Breast epithelium (tissue), 4 donors: ENCODE results near the gene SLC23A1. TPM values are rescaled to one million over a fixed set of nuclear protein-coding genes. Genes with fewer than 3 reads are reported as not detected.
"Not testable (repeated sequence)": the region's sequence is repeated elsewhere in the genome, so short reads cannot be mapped to it uniquely, and the experiment has no call there.

Source experiments
- DNase-seq, 2 donors: peaks; one replicate each; pipeline ENCODE4 v3.0.0-alpha.2; 2019; ENCODE audit warnings: low spot score in 2 of 2
- H3K27ac ChIP-seq, 2 donors: fragments of 200-600 bp; sonication (generic) in 1 of 2; one replicate each; pipeline ENCODE4 v1.5.1; 2016 to 2019; ENCODE audit warnings: mild to moderate bottlenecking in 1 of 2
- H3K27me3 ChIP-seq, 2 donors: fragments of 200-600 bp; sonication (generic) in 1 of 2; one replicate each; pipeline versions ENCODE4 v1.5.1 to v1.6.0; 2017 to 2019; ENCODE audit warnings: control low read depth in 1 of 2, mild to moderate bottlenecking in 1 of 2
- H3K36me3 ChIP-seq: fragments of 200-600 bp; one replicate; pipeline ENCODE4 v1.5.1; 2019
- H3K4me1 ChIP-seq, 2 donors: fragments of 200-600 bp; sonication (generic); one replicate each; pipeline ENCODE4 v1.5.1; 2016 to 2019; ENCODE audit warnings: control low read depth in 1 of 2
- H3K4me3 ChIP-seq, 3 donors: fragments of 200-600 bp; sonication (generic); 1 replicate in 2 of 3; 2 replicates in 1 of 3; pipeline ENCODE4 v1.5.1; 2016 to 2019; ENCODE audit warnings: mild to moderate bottlenecking in 3 of 3, moderate library complexity in 2 of 3
- H3K9me3 ChIP-seq, 2 donors: fragments of 200-600 bp; sonication (generic) in 1 of 2; one replicate each; pipeline ENCODE4 v1.5.1; 2016 to 2019; ENCODE audit warnings: control low read depth in 1 of 2
- CTCF ChIP-seq, 3 donors: fragments of 450-650 bp; IDR thresholded peaks; one replicate each; pipeline ENCODE4 v1.5.1; 2016 to 2017; ENCODE audit warnings: antibody characterized with exemption in 3 of 3, mild to moderate bottlenecking in 3 of 3, moderate library complexity in 3 of 3
- POLR2A ChIP-seq: fragments of 450-650 bp; IDR thresholded peaks from one replicate; pipeline ENCODE4 v1.6.1; 2016; ENCODE audit warnings: antibody characterized with exemption, mild to moderate bottlenecking, moderate library complexity
- POLR2AphosphoS5 ChIP-seq, 3 donors: sonication (generic); formaldehyde crosslinking; IDR thresholded peaks; one replicate each; pipeline ENCODE4 v1.6.1; 2017; ENCODE audit warnings: antibody characterized with exemption in 3 of 3
- intact Hi-C: fragments of 100-400 bp; cut with DNase I; formaldehyde crosslinking; loops from one replicate; pipeline ENCODE4 v1.15.1; 2023; ENCODE audit warnings: low total_unique reads
- total RNA-seq, 3 donors: library from RNA; depleted of rRNA; stranded (reverse); fragments of >200 nt; gene quantifications; one replicate each; pipeline ENCODE4 v1.1.0, GENCODE V29; 2016

Gene SLC23A1
- total RNA-seq, 3 donors from 2014 or later = 0.33 to 1.0 TPM; not detected in 1

GRCh38 chr5:139410993-139411828, 28.1 kb upstream of the SLC23A1 start:
- H3K4me1 ChIP-seq = peaks cover 4 to 12% of the 10 kb centered on the region in 2 donors
- H3K36me3 ChIP-seq = no peaks in the 10 kb centered on the region
- peak overlapping the region in 1 of 2 donors; percentile 66 for H3K27ac ChIP-seq
- no peak overlapping the region for H3K4me3 ChIP-seq
- TF ChIP-seq CTCF (IDR thresholded peaks at IDR 0.05) (no peak), POLR2A (no peak), POLR2AphosphoS5 (IDR thresholded peaks at IDR 0.05) (no peak)
- H3K9me3 ChIP-seq = no peaks in the 10 kb centered on the region
- H3K27me3 ChIP-seq = no peaks in the 10 kb centered on the region
- DNase-seq = no peak
- intact Hi-C loops = no loop called here

GRCh38 chr5:139410121-139410992, 27.3 kb upstream of the SLC23A1 start:
- intact Hi-C loops = no loop called here
- TF ChIP-seq POLR2A (no peak), POLR2AphosphoS5 (IDR thresholded peaks at IDR 0.05) (no peak), CTCF (IDR thresholded peaks at IDR 0.05) (no peak)
- Histone ChIP-seq H3K4me1 (peaks cover 1 to 10% of the 10 kb centered on the region in 2 donors), H3K27me3 (no peaks in the 10 kb centered on the region), H3K36me3 (no peaks in the 10 kb centered on the region), H3K9me3 (no peaks in the 10 kb centered on the region), H3K27ac (peak overlapping the region in 1 of 2 donors; percentile 66), H3K4me3 (no peak overlapping the region)
- no peak for DNase-seq

GRCh38 chr5:139409116-139409515, 26.0 kb upstream of the SLC23A1 start:
- intact Hi-C loops, H3K9me3 ChIP-seq, DNase-seq: not testable (repeated sequence)

GRCh38 chr5:139408191-139408590, 25.1 kb upstream of the SLC23A1 start:
- Histone ChIP-seq H3K27me3 (no peaks in the 10 kb centered on the region), H3K9me3 (no peaks in the 10 kb centered on the region), H3K4me1 (no peaks in the 10 kb centered on the region), H3K27ac (no peak overlapping the region), H3K4me3 (no peak overlapping the region), H3K36me3 (no peaks in the 10 kb centered on the region)
- no peak for TF ChIP-seq CTCF (IDR thresholded peaks at IDR 0.05)
- no peak for TF ChIP-seq POLR2AphosphoS5 (IDR thresholded peaks at IDR 0.05)
- TF ChIP-seq POLR2A = no peak
- intact Hi-C loops = no loop called here
- DNase-seq = no peak

More at GRCh38 chr5:139409116-139409515, 26.0 kb upstream of the SLC23A1 start:
- H3K4me1 ChIP-seq, H3K27me3 ChIP-seq, H3K36me3 ChIP-seq, H3K4me3 ChIP-seq, H3K27ac ChIP-seq: not testable (repeated sequence)

- H3K27me3 ChIP-seq = no peaks in the 10 kb centered on the region
- H3K4me1 ChIP-seq = no peaks in the 10 kb centered on the region
- no peak overlapping the region for H3K27ac ChIP-seq
- intact Hi-C loops = no loop called here
- H3K4me3 ChIP-seq = no peak overlapping the region
- H3K36me3 ChIP-seq = no peaks in the 10 kb centered on the region
- no peak for TF ChIP-seq POLR2A
- no peak for TF ChIP-seq CTCF (IDR thresholded peaks at IDR 0.05)
- no peak for TF ChIP-seq POLR2AphosphoS5 (IDR thresholded peaks at IDR 0.05)
- no peak for DNase-seq
- no peaks in the 10 kb centered on the region for H3K9me3 ChIP-seq
Observed at GRCh38 chr5:139407517-139407916, 24.4 kb upstream of the SLC23A1 start.
